GM18508 (cell line): Measurements from ENCODE around the gene CCDC141.
A peak's percentile ranks its signal among the peaks of the same experiment; 100 is the strongest.

ENCODE experiments used
- ATAC-seq: cut with Tn5 transposase; IDR thresholded peaks from one replicate; pipeline ENCODE4 v1.9.1; 2021; ENCODE audit warnings: moderate number of reproducible peaks; ENCODE audit not compliant: insufficient read depth, unreplicated experiment

CCDC141 gene

DNA sequence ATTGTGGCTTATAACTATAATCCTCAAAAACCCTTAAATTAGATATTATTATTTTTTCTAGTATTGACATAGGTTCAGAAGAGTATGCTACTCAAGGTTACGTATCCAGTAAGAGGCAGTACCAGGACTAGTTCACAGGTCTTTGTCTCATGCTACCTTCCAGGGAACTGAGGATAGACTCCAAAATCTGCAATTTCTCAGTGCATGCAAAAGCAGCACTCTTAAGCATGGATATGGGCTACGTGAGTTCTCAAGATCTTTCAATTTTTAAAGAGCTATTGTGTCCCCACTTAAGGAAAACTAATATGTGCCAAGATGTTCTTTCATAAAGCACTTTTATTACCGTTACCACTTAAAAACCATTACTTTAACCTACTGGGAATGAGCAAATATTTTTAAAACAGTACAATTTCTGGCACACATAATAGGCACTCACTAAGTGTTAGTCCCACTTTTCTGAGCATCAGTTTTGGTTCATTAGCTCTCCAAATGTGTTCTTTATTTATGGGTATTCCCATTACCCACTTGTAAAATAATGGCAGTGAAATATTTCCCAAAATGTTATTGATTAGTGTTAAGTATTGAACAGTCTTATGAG lies 128.9 kb downstream of the CCDC141 start:
- ATAC-seq: no peak

DNA sequence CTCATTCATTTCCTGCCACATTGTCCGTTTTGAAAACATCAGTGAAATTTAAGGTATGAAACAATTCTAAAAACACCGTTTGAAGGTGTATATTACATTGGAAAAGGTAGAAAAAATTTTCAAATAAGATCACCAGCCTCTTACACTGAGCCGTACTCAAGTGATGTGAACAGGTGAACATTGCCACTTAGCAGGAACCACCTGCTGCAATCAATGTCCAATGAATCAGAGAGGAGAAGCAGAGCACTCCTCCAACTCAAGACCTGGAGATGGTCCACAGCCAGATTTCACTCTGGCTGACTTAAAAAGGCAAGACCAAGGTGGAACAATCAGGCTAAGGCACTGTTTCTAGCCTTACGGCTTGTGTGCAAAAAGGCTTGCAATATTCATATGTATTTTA lies 132.4 kb downstream of the CCDC141 start:
- ATAC-seq: no peak

DNA sequence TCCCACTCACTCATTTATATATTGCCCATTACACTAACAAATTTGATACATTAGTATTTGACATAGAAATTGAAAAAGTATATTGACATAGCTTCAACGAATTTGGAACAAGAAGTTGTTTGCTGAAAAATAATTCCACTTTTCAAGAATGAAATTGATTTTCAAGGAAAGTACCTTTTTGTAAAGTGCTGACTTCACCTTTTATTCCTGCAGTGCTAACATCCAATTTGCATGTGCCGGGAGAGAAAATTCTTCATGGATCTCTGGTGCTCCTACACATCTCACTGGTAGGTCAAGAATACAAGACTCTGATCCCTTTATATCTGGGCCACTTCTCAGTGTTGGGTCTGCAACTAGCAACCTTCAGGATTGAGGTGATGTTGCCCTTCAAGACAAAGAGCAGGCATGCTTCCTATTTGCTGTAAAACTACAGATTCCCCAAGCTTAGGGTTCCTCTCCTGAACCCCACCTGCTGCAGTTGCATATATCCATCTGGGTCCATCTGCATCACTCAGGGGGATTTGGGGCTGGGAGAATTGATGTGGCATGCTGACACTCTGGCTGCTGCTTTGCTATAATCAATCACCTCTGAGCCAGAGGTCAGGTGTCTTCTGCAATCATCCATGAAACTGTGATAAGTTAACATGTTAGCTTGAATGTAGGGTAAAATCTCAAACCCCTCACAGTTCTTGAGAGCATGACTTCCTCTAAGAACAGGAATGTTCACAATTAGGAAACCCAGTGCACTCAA lies 134.3 kb downstream of the CCDC141 start:
- ATAC-seq: no peak

DNA sequence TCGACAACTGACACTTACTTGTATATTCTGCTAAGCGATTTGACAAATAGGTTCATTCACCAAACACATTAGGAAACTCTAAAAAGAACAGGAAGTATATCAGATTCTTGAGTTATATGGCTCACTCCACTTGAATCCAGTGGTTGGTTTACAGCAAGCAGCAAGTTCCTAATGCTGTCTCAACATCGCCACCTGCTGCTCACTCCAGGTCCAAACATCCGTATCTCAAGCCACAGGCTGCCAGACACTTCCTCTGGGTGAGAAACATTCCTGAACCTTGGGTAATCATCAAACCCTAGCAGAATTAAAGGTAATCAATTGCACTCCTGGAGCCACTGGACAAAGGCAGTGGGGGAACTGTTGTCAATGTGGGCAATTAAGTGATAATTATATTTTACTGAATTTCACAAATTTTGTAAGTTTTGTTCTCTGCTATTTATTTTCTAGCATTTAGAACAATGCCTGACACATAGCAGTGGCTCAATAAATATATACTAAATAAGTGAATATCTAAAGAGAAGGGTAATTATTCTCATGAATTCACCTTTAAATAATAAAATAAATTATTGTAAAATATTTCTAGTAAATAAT lies 135.6 kb downstream of the CCDC141 start:
- ATAC-seq: peak; percentile 86

DNA sequence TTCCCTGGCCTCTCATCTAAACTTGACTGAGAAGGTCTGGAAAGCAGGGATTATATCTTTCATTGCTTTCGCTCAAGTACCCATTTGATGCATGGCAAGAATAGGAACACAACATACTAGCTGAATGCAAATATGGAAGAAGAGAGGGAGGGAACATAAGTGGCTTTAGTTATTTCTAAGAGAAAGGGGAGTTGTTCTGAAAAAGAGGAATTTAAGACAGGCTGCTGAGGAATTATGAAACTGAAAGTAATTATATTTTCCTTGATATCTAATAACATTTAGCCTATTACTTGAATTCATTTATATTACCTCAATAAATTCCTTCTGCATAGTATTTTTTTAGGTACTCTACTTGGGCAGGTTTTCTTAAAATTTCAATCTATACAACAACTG lies 136.9 kb downstream of the CCDC141 start:
- ATAC-seq: no peak

DNA sequence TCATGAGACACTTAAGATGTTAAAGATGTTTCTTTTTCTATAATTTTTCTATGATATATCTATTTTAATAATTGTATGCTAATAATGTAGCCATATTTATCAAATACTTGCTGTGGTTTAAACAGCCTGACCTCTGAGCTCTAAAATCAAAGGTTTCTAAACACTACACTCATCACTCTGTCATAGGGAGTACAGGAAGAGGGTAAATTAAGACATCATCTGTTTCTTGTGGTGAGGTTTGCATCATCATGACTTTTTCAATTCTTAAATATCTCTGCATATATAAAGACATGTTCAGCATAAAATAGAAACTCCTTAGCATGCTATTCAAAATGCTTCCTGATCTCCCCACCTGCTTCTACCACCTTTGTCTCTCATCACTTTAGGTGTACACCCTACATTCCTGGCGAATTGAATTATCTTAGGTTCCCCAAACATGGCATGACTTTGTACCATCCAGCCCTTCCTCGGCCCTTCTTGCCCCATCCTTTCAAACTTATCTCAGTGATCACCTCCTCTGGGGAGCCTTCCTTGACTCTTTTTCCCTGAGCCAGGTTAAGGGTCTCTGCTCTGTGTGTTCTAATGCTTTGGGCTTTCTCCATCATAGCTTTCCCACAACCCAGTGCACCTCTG lies 137.4 kb downstream of the CCDC141 start:
- ATAC-seq: no peak

DNA sequence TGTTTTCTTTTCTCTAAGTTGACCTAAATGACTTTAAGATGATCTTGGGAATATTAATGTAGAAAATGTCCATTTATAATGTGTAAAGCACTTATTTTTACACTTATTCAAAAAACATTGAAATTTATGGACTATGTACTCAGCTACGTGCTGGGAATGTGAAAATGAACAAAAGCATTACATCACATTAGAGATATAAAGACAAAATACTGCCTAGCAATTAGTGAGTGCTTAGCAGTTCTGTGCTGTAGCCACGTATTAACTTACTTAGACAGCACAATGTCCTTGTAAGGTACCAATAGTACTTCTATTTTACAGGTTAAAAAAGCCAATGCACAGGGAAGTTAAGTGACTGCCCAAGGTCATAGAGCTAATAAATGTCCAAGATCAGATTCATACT lies 138.9 kb downstream of the CCDC141 start:
- ATAC-seq: no peak

DNA sequence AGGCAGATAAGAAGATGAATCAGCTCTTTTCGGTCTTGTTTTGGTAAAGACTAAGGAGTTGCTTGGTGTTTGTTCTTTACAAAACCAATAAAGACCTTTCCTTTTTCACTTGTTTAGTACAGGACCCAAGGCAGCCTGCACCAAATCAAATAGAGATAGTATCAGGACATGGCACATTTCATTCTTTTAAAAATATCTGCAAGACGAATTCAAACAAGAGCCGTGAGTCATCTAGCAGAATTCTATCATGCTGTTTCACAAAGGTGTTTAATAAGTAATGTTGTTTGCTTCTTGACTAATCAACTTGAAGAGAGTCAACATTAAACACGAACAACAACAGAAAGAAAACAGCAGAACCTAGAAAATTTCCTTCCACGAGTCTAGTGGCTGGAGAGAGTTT lies 139.9 kb downstream of the CCDC141 start:
- ATAC-seq: no peak

DNA sequence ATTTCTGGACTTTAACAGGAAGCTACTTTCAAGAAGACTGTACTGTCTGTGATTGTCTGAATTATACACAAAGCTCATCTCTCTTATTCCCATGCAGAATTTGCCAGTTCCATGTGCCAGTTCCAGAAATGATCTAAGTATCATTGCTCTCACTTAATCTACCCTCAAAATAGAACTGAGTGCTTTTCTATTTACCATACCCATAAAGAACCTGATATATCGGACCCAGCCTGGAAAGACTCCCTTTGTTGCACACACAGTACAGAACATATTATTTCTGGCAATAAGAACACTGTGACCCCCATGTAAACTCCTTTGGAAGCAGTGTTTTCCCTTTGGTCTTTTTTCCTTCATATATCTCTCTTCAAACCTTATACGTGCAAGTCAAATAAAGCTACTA lies 140.4 kb downstream of the CCDC141 start:
- ATAC-seq: no peak

DNA sequence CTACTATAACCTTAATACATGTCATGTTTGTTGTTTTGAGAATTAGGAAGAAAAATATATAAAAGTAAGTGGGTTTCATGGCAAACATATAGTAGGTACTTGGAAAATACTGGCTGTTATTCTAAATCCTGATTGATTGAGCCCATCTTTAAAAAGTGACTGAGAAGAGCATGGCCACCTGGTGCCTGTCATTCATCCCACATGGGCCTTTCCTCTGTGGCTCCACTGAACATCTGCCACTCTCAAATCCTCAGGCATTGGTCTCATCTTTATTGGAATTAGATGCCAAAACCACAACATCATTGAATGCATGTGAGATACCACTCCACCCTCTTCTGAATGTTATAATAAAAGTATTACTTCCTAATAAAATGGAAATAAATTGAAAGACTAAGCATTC lies 141.1 kb downstream of the CCDC141 start:
- ATAC-seq: no peak

DNA sequence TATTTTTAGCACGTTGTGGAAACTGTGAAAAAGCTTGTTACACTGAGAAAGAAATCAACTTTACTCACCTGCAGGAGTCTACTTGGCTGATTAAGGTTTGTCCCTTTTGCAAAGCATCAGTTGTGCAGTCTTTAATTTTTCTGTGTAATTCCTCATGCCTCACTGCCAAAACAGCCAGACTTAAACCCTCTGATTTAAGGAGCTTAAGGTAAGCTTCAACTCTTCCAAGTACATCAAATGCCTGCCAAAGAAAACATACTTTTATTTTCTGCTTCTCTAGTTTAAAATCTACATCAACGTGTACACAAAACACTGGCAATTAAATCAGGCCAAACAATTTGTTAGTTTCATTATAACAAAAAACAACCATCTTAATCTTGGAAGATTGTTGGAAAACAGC lies 144.7 kb downstream of the CCDC141 start:
- no peak for ATAC-seq

DNA sequence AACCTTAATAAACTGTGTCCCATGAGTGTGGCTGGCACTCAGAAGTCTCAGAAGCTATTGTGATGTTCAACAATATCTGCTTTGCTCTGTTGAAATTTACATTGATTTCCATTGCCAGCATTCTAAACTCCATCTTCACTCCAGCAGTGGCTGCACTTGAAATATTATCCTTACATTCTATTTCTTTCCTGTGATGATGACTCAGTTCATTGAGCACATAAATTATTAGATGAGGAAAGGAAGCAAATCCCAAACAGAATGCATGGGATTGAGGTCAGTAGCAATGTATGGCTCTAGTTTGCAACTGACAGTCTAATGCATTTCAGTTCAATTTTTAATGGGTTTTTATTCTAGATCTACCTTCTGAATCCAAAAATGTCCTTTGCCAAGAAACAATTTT lies 150.3 kb downstream of the CCDC141 start:
- no peak for ATAC-seq

DNA sequence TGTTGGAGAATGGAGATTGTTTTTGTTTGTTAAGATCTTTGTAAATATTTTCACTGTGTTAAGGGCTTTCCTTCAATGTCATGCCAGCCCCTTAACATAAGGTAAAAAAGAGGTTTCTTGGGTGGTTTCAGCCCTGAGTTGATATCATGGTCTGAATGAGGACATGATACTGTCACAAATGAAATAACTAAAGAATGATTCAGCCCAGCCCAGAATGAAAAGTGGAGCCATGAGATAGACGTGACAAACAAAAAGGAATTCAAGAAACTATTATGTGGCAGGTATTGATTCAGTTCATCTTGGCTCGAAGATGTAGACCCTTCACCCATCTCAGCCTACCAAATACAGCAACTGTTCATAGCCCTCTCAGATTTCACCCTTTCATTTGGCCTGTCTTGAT lies 154.1 kb downstream of the CCDC141 start:
- no peak for ATAC-seq

DNA sequence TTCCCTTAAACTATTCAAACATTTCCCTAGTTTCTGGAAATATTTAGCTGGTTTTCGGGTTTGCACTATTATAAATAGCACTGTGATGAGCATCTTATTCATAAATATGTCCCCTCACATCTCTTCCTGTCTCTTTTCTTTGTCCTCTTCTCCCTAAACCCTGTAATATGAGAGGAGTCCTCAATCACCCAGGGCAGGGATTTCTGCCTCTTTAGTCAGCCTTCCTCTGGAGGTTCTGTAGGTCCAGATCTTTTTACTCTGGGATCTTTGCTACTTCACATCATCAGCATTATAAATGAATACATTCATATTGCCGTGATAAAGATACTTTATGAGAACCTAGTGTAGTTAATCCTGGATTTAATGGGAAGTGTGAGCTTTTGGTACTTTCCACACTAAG lies 154.8 kb downstream of the CCDC141 start:
- no peak for ATAC-seq

DNA sequence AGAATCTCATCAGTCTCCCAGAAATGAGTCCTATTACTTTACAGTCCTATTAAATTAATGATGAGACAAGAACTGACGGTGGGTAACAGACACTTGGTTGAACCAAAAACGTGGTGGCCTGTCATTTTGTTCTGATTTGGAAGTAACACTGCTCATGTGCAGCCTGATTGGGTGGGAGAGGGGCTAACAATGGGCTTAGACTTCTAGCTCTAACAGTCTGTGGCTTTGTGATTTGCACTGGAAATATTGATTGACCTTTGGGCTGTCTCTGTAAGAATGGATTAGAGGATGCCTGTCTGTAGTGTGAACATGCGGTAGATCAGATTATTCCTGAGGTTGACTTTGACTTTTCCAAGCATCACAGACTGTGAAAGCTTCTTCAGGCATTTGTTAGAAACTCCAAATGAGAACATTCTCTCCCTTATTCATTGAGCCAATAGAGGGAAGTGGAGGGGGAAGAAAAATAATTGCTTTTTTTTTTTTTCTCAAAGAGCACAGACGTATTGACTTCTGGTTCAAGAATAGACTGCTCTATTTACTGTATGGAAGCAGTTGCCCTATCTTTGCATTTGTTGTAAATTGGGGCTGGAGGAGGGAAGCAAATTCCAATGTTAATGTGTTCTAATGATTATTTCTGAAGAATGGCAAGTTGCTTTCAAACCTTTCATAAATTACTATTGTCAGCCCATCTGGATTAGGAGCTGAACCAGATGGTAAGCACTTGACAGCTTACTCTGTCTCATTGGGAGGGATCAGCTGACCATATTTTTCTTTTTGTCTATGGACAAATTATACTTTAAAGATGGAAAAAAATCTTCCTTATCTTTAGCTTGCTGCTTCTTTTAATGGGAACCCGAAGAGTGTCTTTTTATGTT lies 156.9 kb downstream of the CCDC141 start:
- no peak for ATAC-seq

DNA sequence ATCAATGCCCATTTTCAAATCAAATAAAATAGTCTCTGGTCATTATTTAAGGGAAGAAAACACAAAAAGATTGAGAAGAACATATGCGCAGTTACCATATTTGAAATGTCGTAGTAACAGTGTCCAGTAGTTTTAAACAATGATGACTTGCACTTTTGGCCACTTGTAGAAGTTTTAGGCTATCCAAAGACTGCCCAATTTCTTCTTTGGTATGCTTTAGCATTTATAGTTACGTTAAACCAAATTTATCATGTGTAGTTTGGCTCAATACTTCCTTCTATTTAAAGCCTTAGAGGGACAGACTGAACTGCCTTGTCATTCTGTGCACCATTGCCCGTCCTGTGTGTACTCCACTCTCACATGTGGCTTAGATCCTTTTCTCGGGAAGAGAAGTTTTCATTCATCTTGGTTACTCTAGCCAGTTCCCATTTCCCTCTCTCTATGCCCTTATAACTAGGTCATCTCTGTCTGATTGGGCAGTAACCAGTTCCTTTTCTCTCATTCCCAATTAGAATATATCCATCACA lies 157.9 kb downstream of the CCDC141 start:
- ATAC-seq: no peak

DNA sequence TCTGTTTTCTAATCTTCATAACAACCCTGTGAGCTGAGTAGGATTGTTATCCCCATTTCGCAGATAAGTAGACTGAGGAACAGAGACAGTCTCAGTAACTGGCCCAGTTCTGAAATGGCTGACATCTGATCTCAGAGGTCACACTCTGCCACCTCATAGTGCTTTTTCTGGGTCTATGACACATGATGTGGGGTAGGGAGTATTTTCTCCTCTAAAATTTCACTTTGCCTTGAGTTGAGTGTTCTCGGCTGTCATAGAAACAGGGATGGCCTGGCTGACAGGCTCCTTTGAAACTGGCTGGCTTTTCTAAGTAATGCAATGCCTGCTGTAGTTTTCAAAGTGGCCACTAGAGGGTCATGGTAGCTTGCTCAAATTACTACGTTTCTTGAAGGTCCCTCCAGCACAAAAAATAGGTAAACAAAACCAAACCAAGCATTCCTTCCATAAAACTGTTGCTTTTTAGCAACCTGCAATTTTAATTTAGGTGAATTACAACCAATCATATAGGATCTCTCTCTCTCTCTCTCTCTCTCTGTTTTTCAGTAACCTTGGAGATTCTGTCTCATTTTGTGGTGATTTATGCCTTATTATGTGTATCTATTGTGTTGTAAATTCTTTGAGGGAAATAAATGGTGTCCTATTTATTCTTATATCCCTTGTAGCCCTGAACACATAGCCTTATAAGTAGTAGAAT lies 158.5 kb downstream of the CCDC141 start:
- ATAC-seq: peak; percentile 66

DNA sequence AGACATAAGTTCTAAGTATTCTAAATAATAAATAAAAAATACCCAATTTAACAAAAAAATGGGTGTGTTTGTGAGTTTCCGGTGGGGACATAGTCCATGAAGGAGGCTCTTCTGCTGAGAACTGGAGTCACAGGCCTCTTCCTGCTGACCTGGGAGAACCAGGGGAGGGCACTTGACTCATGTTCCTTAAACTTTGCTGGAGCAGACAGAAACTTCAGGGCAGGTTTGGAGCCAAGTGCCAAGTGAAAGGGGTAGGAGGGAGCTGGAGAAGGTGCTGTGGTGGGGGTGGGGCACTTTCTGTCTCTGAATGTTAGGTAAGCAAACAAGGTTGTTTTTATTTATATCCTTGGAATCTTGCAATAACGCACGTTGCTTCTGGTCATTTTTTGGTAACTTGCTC lies 163.9 kb downstream of the CCDC141 start:
- ATAC-seq: no peak

DNA sequence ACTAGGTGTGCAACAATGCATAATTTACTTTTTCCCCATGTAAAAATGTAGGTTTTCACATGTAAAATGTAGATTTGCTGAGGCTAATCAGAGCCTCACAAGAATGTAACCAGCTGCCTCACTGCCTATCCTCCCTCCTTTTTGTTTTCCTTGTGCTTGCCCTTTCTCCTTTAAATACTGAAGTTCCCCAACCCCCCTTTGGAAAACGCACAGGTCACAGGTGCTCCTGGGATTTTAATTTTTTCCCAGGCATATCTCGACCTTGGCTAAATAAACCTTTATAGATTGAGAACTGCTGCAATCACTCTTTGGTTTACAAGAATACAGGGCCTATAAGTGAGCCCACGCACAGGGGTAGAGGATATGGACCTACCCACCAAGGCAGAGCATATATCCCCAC lies 165.5 kb downstream of the CCDC141 start:
- ATAC-seq: no peak
